ENCODE results near the gene MLNR.

MLNR gene

DNA sequence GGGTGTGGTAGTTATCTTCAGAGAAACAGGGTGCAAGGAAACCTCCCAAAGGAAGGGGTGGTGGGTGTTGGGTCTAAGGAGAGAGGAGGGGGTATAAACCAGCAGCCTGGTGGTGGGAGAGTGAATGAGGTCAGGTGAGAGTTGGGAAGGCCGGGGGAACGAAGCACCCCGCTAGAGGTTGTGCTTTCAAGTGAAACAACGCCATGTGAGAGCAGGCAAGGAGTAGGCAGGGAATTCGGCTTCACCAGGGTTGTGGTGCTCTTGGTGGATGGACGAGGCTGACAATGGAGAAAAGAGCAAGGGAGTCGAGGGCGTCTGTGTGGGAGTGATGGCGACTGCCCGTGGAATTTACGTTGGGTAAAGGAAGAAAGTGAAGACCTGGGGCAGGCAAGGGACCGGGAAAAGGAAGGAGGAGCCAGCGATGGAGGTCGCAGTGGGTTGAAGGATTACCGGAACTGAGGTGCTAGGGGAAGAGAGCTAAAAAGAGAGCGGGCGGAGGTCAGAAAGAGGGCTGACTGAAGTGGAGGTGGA, 2.1 kb upstream of the MLNR start:
- FAIRE-seq (no peak), DNase-seq (ENCODE audit: insufficient read length, low spot score) (no peak)
- no peak for TF ChIP-seq POLR2A (IDR thresholded peaks at IDR 0.05; ENCODE audit: low read depth, low read length)

- no peak for TF ChIP-seq POLR2A (IDR thresholded peaks at IDR 0.05; ENCODE audit: low read depth, low read length)
- no peak for DNase-seq (ENCODE audit: insufficient read length, low spot score)
- FAIRE-seq, result no peak
Measured at GRCh38 chr13:49218493-49219051, 1.6 kb upstream of the MLNR start.

DNA sequence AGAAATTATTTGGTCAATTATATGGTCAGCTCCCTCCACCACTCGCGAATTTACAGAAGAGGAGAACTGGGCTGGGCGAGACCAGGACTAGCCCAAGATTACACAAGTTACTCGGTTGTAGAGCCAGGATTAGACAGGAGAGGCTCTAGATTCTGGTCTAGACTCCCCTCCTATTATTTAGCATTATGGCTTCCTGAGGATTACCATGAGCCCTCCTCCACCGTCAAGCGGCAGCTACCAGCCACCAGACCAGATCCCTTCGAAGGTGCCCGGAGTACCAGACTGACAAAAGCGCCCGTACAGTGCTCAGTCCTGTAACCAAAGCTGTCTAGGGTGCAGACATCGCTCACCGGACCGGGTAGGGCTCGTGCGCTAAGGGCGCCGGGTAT, 497 bp upstream of the MLNR start:
- DNase-seq (ENCODE audit: insufficient read length, low spot score) (no peak), FAIRE-seq (no peak)
- TF ChIP-seq POLR2A (IDR thresholded peaks at IDR 0.05; ENCODE audit: low read depth, low read length), result no peak

GRCh38 chr13:49220856-49221589, 885 bp downstream of the MLNR start:
- TF ChIP-seq POLR2A (IDR thresholded peaks at IDR 0.05; ENCODE audit: low read depth, low read length), result no peak
- DNase-seq (ENCODE audit: insufficient read length, low spot score) (no peak), FAIRE-seq (no peak)

- DNase-seq (ENCODE audit: insufficient read length, low spot score) (no peak), FAIRE-seq (no peak)
- TF ChIP-seq POLR2A (IDR thresholded peaks at IDR 0.05; ENCODE audit: low read depth, low read length), result no peak
Measured at GRCh38 chr13:49221590-49221965, 1.4 kb downstream of the MLNR start.

DNA sequence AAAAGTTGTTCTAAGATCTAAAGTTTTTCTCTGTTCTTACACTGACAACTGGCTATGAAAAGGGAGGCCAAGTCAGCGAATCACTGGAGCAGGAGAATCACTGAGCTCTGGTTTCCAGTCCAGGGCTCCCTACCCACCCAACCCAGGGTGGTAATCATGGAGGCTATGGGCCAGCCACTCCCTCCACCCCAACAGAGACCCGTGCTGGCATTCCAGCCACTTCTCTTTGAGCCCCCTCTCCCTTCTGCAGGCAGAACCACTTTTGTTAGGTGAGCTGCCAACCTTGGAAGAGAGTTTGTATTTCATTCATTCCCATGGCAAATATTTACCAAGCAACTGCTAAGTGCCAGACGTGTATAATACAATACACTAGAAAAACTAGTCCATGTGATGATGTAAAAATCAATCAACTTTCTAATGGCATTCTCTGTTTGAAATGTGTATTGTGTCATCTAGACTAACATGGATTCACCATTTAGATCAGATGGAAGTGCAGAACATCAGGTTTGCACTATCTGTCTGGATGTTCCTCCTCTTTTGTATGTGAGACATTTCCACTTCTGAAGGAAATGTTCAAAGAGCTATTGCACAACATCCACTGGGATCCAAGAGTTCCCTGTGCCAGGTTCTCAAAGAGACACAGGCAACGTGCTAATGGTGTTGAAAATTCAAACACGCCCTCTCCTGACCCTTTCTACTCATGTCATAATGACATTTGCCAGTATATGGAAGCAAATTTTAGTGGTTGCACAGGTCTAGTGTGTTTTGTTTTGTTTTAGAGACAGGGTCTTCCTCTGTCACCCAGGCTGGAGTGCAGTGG, 5.3 kb downstream of the MLNR start:
- DNase-seq (ENCODE audit: insufficient read length, low spot score) (no peak), FAIRE-seq (no peak)
- TF ChIP-seq POLR2A (IDR thresholded peaks at IDR 0.05; ENCODE audit: low read depth, low read length), result no peak

GRCh38 chr13:49226613-49227012, 6.5 kb downstream of the MLNR start:
- TF ChIP-seq POLR2A (IDR thresholded peaks at IDR 0.05; ENCODE audit: low read depth, low read length), result no peak
- DNase-seq (ENCODE audit: insufficient read length, low spot score), result no peak
- no peak for FAIRE-seq

GRCh38 chr13:49234741-49235140, 14.6 kb downstream of the MLNR start:
- FAIRE-seq, result no peak
- TF ChIP-seq POLR2A (IDR thresholded peaks at IDR 0.05; ENCODE audit: low read depth, low read length), result no peak

GRCh38 chr13:49235856-49236431, 15.8 kb downstream of the MLNR start:
- DNase-seq (ENCODE audit: insufficient read length, low spot score) (no peak), FAIRE-seq (no peak)
- no peak for TF ChIP-seq POLR2A (IDR thresholded peaks at IDR 0.05; ENCODE audit: low read depth, low read length)

More at GRCh38 chr13:49234741-49235140, 14.6 kb downstream of the MLNR start:
- no peak for DNase-seq (ENCODE audit: insufficient read length, low spot score)

- no peak for DNase-seq (ENCODE audit: insufficient read length, low spot score)
- TF ChIP-seq POLR2A (IDR thresholded peaks at IDR 0.05; ENCODE audit: low read depth, low read length), result no peak
- no peak for FAIRE-seq
Measured at GRCh38 chr13:49238621-49239020, 18.5 kb downstream of the MLNR start.

DNA sequence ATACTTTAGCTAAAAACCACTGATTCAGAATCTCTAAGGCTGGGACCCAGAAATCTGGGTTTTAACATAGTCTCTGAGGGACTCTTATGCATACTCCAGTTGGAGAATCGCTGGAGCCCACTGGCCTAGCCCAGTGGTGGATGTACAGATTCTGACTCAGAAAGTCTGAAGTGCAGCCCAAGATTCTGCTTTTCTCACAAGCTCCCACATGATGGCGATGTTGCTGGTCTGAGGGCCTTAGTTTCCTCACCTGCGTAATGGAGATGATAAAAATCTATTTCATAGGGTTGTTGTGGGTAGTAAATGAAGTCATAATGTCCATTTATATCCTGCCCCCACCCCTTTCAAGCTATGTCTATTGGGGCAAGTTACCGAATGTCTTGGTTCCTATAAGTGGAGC, 19.9 kb downstream of the MLNR start:
- no peak for TF ChIP-seq POLR2A (IDR thresholded peaks at IDR 0.05; ENCODE audit: low read depth, low read length)
- no peak for DNase-seq (ENCODE audit: insufficient read length, low spot score)
- FAIRE-seq, result no peak

- TF ChIP-seq POLR2A (IDR thresholded peaks at IDR 0.05; ENCODE audit: low read depth, low read length), result no peak
- DNase-seq (ENCODE audit: insufficient read length, low spot score) (no peak), FAIRE-seq (no peak)
Measured at GRCh38 chr13:49241296-49241695, 21.2 kb downstream of the MLNR start.

DNA sequence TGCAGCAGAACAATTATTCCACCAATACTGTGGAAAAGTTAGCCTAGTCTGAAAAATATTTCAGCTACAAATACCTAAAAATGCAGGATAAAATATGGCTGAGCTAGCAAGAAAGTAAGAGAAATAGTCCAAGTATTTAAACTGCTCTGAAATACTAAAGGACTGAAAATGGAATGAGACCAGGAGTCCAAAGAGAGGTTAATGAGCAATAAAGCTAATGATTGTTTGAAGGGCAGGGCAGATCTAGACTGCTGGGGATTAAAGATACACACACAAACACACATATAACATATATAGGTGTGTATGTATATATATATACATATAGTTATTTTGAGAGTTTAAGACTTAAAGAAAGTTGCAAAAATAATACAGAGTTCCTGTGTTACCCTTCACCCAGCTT, 25.0 kb downstream of the MLNR start:
- no peak for DNase-seq (ENCODE audit: insufficient read length, low spot score)
- FAIRE-seq, result no peak
- no peak for TF ChIP-seq POLR2A (IDR thresholded peaks at IDR 0.05; ENCODE audit: low read depth, low read length)

All from H54 (cell line).